Testis (tissue), 3 donors: ENCODE data around the gene SEMA6D. TPM values are rescaled to one million over a fixed set of nuclear protein-coding genes. Genes with fewer than 3 reads are reported as not detected.

Experiments used
- DNase-seq: peaks from one replicate; pipeline ENCODE4 v3.0.0-alpha.2; 2019
- H3K27ac ChIP-seq, 2 donors: fragments of 200-600 bp; sonication (generic); one replicate each; pipeline ENCODE4 v1.5.1; 2019
- H3K27me3 ChIP-seq: fragments of 200-600 bp; sonication (generic); one replicate; pipeline ENCODE4 v1.5.1; 2019
- H3K36me3 ChIP-seq: fragments of 200-600 bp; sonication (generic); one replicate; pipeline ENCODE4 v1.5.1; 2017; ENCODE audit warnings: low read depth; ENCODE audit errors: missing control alignments
- H3K4me1 ChIP-seq: fragments of 200-600 bp; sonication (generic); one replicate; pipeline ENCODE4 v1.5.1; 2019
- H3K4me3 ChIP-seq, 2 donors: fragments of 200-600 bp; sonication (generic); one replicate each; pipeline ENCODE4 v1.5.1; 2017 to 2019
- H3K9me3 ChIP-seq: fragments of 200-600 bp; sonication (generic); one replicate; pipeline ENCODE4 v1.5.1; 2017
- CTCF ChIP-seq, 3 experiments: fragments of 450-650 bp in 2 of 3; fragments of 200-600 bp in 1 of 3; sonication (generic) in 1 of 3; IDR thresholded peaks; one replicate each; pipeline ENCODE4 v1.5.1; 2016 to 2019; ENCODE audit warnings: antibody characterized with exemption in 3 of 3, mild to moderate bottlenecking in 2 of 3, moderate library complexity in 1 of 3
- POLR2A ChIP-seq: fragments of 450-650 bp; IDR thresholded peaks from one replicate; pipeline ENCODE4 v1.6.1; 2017; ENCODE audit warnings: antibody characterized with exemption, mild to moderate bottlenecking, moderate library complexity
- WGBS, 2 donors: methylation state at CpG; one replicate each; pipeline ENCODE4 v1.1.5; 2018; 5-methylcytosine and 5-hydroxymethylcytosine counted together
- intact Hi-C: fragments of 100-400 bp; cut with DNase I; formaldehyde crosslinking; loops from one replicate; pipeline ENCODE4 v1.15.1; 2023; ENCODE audit warnings: low total_unique reads
- polyA plus RNA-seq: library from polyadenylated mRNA; stranded (reverse); fragments of 350-450 nt; fragmentation: Illumina TruSeq; extraction: RNeasy Lipid Tissue Mini Kit (QIAGEN cat#74804); gene quantifications from one replicate; pipeline ENCODE4 v1.2.3, GENCODE V29; 2014; ENCODE audit warnings: low read depth, low replicate concordance; ENCODE audit not compliant: insufficient read depth
- total RNA-seq, 2 donors: library from RNA; depleted of rRNA; stranded (reverse); fragments of >200 nt; gene quantifications; one replicate each; pipeline ENCODE4 v1.2.3, GENCODE V29; 2016

The SEMA6D gene
- total and polyA plus RNA-seq, 3 donors from 2014 or later, result 4.0 to 5.6 (median 4.3) TPM

- Histone ChIP-seq H3K36me3 (no peaks in the 10 kb centered on the region), H3K9me3 (no peaks in the 10 kb centered on the region), H3K27me3 (no peaks in the 10 kb centered on the region), H3K4me3 (no peak overlapping the region), H3K27ac (no peak overlapping the region), H3K4me1 (no peaks in the 10 kb centered on the region)
- no peak for DNase-seq
- 86 to 95% methylated on average over 4 of the region's 4 CpGs for WGBS, 2 donors
- intact Hi-C loops, result no loop called here
- TF ChIP-seq CTCF (IDR thresholded peaks at IDR 0.05), result no peak
- TF ChIP-seq POLR2A, result no peak
Measured at GRCh38 chr15:47812470-47812999, 95.2 kb downstream of the SEMA6D start.

DNA sequence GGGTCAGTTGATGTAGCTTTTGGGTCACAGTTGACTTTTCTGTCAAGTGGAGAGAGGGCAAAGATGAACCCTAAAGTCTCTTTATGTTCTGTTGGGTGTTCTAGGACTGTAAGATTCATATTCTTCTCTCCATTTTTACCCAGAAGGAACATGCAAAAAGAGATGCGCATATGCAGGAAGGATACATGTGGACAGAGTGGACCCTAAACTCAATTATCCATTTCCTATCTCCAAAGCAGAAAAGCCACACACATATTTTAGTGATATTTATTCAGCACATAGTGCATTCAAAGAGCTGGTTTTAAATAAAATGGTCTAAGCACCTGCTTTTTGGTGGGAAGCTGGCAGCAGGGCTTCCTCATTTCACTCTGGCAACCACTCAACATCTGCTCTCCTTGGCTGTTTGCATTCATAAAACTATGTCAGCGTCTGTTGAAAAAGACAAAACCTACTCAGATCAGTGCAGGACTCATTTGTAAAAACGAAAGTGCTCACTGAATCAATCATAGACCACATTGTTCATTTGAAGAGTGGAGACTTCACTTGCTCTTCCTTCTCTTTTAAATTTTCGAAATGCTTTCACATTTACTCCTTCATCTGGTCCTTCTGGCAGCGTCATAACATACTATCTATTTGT, 96.6 kb downstream of the SEMA6D start:
- TF ChIP-seq POLR2A (no peak), CTCF (IDR thresholded peaks at IDR 0.05) (no peak)
- H3K36me3 ChIP-seq, result no peaks in the 10 kb centered on the region
- WGBS, 2 donors, result 91 to 92% methylated on average over 5 of the region's 5 CpGs
- no peaks in the 10 kb centered on the region for H3K9me3 ChIP-seq
- no peaks in the 10 kb centered on the region for H3K27me3 ChIP-seq
- intact Hi-C loops, result no loop called here
- H3K4me3 ChIP-seq, result no peak overlapping the region
- no peak for DNase-seq
- no peak overlapping the region for H3K27ac ChIP-seq
- H3K4me1 ChIP-seq, result no peaks in the 10 kb centered on the region

DNA sequence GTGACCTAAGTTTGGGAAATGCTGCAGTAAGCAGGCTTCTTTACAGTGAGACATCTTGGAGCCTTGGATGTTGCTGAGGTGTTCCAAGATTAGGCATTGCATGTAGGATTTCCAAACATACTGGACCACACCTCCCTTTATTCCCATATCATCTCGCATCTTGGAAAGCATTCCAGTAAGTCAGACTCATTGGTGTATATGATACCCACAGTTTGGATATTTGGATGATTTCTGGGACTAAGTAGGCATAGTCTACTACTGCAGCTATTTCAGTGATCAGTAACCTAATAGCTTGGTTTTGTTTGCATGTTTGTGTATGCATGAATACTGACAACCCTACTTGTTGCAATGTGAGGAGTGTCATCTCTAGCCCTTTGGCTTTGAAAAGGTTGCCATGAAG, 97.3 kb downstream of the SEMA6D start:
- TF ChIP-seq CTCF (IDR thresholded peaks at IDR 0.05), result no peak
- TF ChIP-seq POLR2A, result no peak
- Histone ChIP-seq H3K4me1 (no peaks in the 10 kb centered on the region), H3K27ac (no peak overlapping the region), H3K27me3 (no peaks in the 10 kb centered on the region), H3K9me3 (no peaks in the 10 kb centered on the region), H3K4me3 (no peak overlapping the region), H3K36me3 (no peaks in the 10 kb centered on the region)
- no peak for DNase-seq
- WGBS, 2 donors, result 97 to 100% methylated on average over 1 of the region's 1 CpG
- intact Hi-C loops, result no loop called here

- H3K9me3 ChIP-seq, result no peaks in the 10 kb centered on the region
- H3K4me1 ChIP-seq, result no peaks in the 10 kb centered on the region
- 63 to 64% methylated on average over 5 of the region's 5 CpGs for WGBS, 2 donors
- H3K27ac ChIP-seq, result no peak overlapping the region
- no peaks in the 10 kb centered on the region for H3K36me3 ChIP-seq
- no peak for DNase-seq
- no peaks in the 10 kb centered on the region for H3K27me3 ChIP-seq
- intact Hi-C loops, result no loop called here
- H3K4me3 ChIP-seq, result no peak overlapping the region
- TF ChIP-seq POLR2A (no peak), CTCF (IDR thresholded peaks at IDR 0.05) (no peak)
Measured at GRCh38 chr15:47817969-47818548, 100.8 kb downstream of the SEMA6D start.

DNA sequence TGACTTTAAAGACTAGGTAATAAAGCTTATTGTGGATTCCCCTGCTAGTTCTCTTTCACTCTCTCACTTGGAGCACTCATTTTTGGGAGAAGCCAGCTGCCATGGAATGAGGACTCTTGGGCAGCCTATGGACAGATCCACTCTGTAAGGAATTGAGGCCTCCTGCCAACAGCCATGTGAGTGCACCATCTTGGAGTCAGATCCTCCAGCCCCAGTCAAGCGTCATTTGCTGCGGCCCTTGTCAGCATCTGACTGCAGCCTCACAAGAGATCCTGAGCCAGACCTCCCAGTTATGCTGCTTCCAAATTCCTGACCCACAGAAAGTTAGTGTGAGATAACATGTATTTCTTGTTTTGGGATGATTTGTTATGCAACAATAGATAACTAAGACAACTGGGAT, 101.9 kb downstream of the SEMA6D start:
- Histone ChIP-seq H3K27ac (no peak overlapping the region), H3K27me3 (no peaks in the 10 kb centered on the region), H3K36me3 (no peaks in the 10 kb centered on the region), H3K4me3 (no peak overlapping the region), H3K4me1 (no peaks in the 10 kb centered on the region), H3K9me3 (no peaks in the 10 kb centered on the region)
- WGBS, 2 donors, result 89 to 95% methylated on average over 2 of the region's 2 CpGs
- intact Hi-C loops, result no loop called here
- no peak for TF ChIP-seq CTCF (IDR thresholded peaks at IDR 0.05)
- no peak for TF ChIP-seq POLR2A
- DNase-seq, result no peak
